Measurements from ENCODE around the gene LETMD1. TPM values are rescaled to one million over a fixed set of nuclear protein-coding genes. Genes with fewer than 3 reads are reported as not detected.

Gene LETMD1
- total RNA-seq, 2 experiments from 2014 or later, result 61.4 to 68.9 TPM

- ChIA-PET CTCF (no interaction called here), POLR2A (no interaction called here)
Observed at GRCh38 chr12:51108136-51108535, 60.0 kb downstream of the LETMD1 start.

Other genes starting within 250 kb of the LETMD1 start
- not detected for gene TMPRSS12, start 205.4 kb upstream of the LETMD1 start, total RNA-seq
- not detected for gene HIGD1C, start 95.8 kb upstream of the LETMD1 start, total RNA-seq
- 10 to 100 TPM; 33.4 to 33.8 TPM for gene SLC11A2, start 21.9 kb upstream of the LETMD1 start, total RNA-seq
- gene CSRNP2, start 35.3 kb downstream of the LETMD1 start, total RNA-seq, result 10 to 100 TPM; 16.8 to 17.3 TPM
- 10 to 100 TPM; 37.4 to 39.5 TPM for gene TFCP2, start 124.8 kb downstream of the LETMD1 start, total RNA-seq
- 1 to 10 TPM; 6.9 to 9.9 TPM for gene POU6F1, start 169.7 kb downstream of the LETMD1 start, total RNA-seq
- gene DAZAP2, start 190.5 kb downstream of the LETMD1 start, total RNA-seq, result 10 to 100 TPM; 84.6 to 88.0 TPM
- under 1 TPM; 0.82 to 0.86 TPM for gene SMAGP, start 222.1 kb downstream of the LETMD1 start, total RNA-seq